GM23338 (cell line): Measurements from ENCODE around the gene AFF3. TPM values are rescaled to one million over a fixed set of nuclear protein-coding genes. Genes with fewer than 3 reads are reported as not detected.

Source experiments
- ATAC-seq: fragments of 200-7000 bp; cut with Tn5 transposase; 3 replicates; pipeline ENCODE4 v1.9.1; 2020
- DNase-seq: peaks from one replicate; pipeline ENCODE4 v3.0.0-alpha.2; 2015; ENCODE audit warnings: low spot score
- H2AFZ ChIP-seq: fragments of 200-600 bp; sonication (generic); 2 replicates; pipeline ENCODE4 v1.8.0; 2016; ENCODE audit warnings: antibody characterized with exemption, mild to moderate bottlenecking, moderate library complexity
- H3F3A ChIP-seq: fragments of 200-600 bp; sonication (generic); replicated peaks from 2 replicates; pipeline ENCODE4 v1.8.0; 2017; ENCODE audit warnings: antibody characterized with exemption, mixed run types, low read depth
- H3K27ac ChIP-seq: fragments of 200-600 bp; sonication (generic); 2 replicates; pipeline ENCODE4 v1.6.1; 2016; ENCODE audit warnings: low read depth
- H3K27me3 ChIP-seq: fragments of 200-600 bp; sonication (generic); 2 replicates; pipeline ENCODE4 v1.8.0; 2016; ENCODE audit warnings: mild to moderate bottlenecking, mixed run types, moderate library complexity; ENCODE audit not compliant: insufficient read depth
- H3K36me3 ChIP-seq: fragments of 200-600 bp; sonication (generic); 2 replicates; pipeline ENCODE4 v1.8.0; 2016; ENCODE audit warnings: mild to moderate bottlenecking; ENCODE audit not compliant: insufficient read depth
- H3K4me1 ChIP-seq: fragments of 200-600 bp; sonication (generic); 2 replicates; pipeline ENCODE4 v1.8.0; 2016; ENCODE audit warnings: mild to moderate bottlenecking, moderate library complexity; ENCODE audit not compliant: insufficient read depth
- H3K4me2 ChIP-seq: fragments of 200-600 bp; sonication (generic); 2 replicates; pipeline ENCODE4 v1.7.1; 2017; ENCODE audit warnings: mixed run types
- H3K4me3 ChIP-seq: fragments of 200-600 bp; sonication (generic); 2 replicates; pipeline ENCODE4 v1.6.1; 2016; ENCODE audit warnings: mixed run types
- H3K79me2 ChIP-seq: fragments of 200-600 bp; sonication (generic); replicated peaks from 2 replicates; pipeline ENCODE4 v1.8.0; 2017; ENCODE audit warnings: mild to moderate bottlenecking; ENCODE audit not compliant: insufficient read depth
- H3K9me2 ChIP-seq: fragments of 200-600 bp; sonication (generic); 2 replicates; pipeline ENCODE4 v1.8.0; 2017; ENCODE audit not compliant: insufficient read depth
- H4K20me1 ChIP-seq: fragments of 200-600 bp; sonication (generic); replicated peaks from 2 replicates; pipeline ENCODE4 v1.8.0; 2017; ENCODE audit warnings: mild to moderate bottlenecking; ENCODE audit not compliant: insufficient read depth
- H3K27ac Mint-ChIP-seq: 2 replicates; pipeline ENCODE4 v1.8.0; 2020; ENCODE audit warnings: inconsistent platforms, mild to moderate bottlenecking, moderate library complexity, mixed read lengths
- H3K27me3 Mint-ChIP-seq: 3 replicates; pipeline ENCODE4 v1.8.0; 2022; ENCODE audit warnings: low read depth, mild to moderate bottlenecking, moderate library complexity, mixed read lengths, inconsistent platforms; ENCODE audit not compliant: insufficient read depth, poor library complexity
- H3K36me3 Mint-ChIP-seq: 3 replicates; pipeline ENCODE4 v1.8.0; 2021; ENCODE audit warnings: low read depth, mild to moderate bottlenecking, inconsistent platforms, moderate library complexity, mixed read lengths
- H3K4me1 Mint-ChIP-seq: 3 replicates; pipeline ENCODE4 v1.8.0; 2020; ENCODE audit warnings: mild to moderate bottlenecking, inconsistent platforms, mixed read lengths
- H3K4me3 Mint-ChIP-seq: 3 replicates; pipeline ENCODE4 v1.8.0; 2021; ENCODE audit warnings: moderate library complexity, mild to moderate bottlenecking, inconsistent platforms, mixed read lengths
- H3K9me3 Mint-ChIP-seq: 3 replicates; pipeline ENCODE4 v1.8.0; 2020; ENCODE audit warnings: moderate library complexity, mild to moderate bottlenecking, inconsistent platforms, mixed read lengths
- CREB1 ChIP-seq: fragments of 250-450 bp; sonication (Bioruptor Pico); IDR thresholded peaks from 2 replicates; pipeline ENCODE4 v1.5.0; 2020; ENCODE audit warnings: low read depth, mild to moderate bottlenecking, moderate library complexity
- EZH2 ChIP-seq: fragments of 200-600 bp; sonication (generic); IDR thresholded peaks from one replicate; pipeline ENCODE4 v1.8.0; 2017; ENCODE audit warnings: antibody characterized with exemption, mild to moderate bottlenecking, low read depth; ENCODE audit not compliant: unreplicated experiment
- EZH2phosphoT487 ChIP-seq: fragments of 200-600 bp; sonication (generic); IDR thresholded peaks from one replicate; pipeline ENCODE4 v1.8.1; 2018; ENCODE audit warnings: antibody characterized with exemption; ENCODE audit not compliant: unreplicated experiment
- JUNB ChIP-seq: IDR thresholded peaks from one replicate; pipeline ENCODE4 v1.6.1; 2016; ENCODE audit warnings: antibody characterized with exemption; ENCODE audit not compliant: unreplicated experiment
- NANOG ChIP-seq: IDR thresholded peaks from 2 replicates; pipeline ENCODE4 v1.6.1; 2016; ENCODE audit warnings: antibody characterized with exemption, borderline replicate concordance
- POLR2AphosphoS5 ChIP-seq: IDR thresholded peaks from 2 replicates; pipeline ENCODE4 v1.6.1; 2016; ENCODE audit warnings: antibody characterized with exemption, low read depth
- STAT1 ChIP-seq: IDR thresholded peaks from one replicate; pipeline ENCODE4 v1.6.1; 2016; ENCODE audit warnings: antibody characterized with exemption; ENCODE audit not compliant: unreplicated experiment
- ZNF114 ChIP-seq: fragments of 250-450 bp; sonication (Bioruptor Pico); IDR thresholded peaks from 2 replicates; pipeline ENCODE4 v1.5.0; 2020; ENCODE audit warnings: mild to moderate bottlenecking, moderate library complexity
- polyA plus RNA-seq: library from polyadenylated mRNA; unstranded; fragments of >200 nt; fragmentation: Nextera tagmentation; extraction: Ambion mirVana; gene quantifications from 2 replicates; pipeline ENCODE4 v1.2.1, GENCODE V29; 2016
- total RNA-seq: library from RNA; depleted of rRNA; stranded (reverse); fragments of >200 nt; shearing (Covaris generic); gene quantifications from 2 replicates; pipeline ENCODE4 v1.2.3, GENCODE V29; 2014
- TF ChIP-seq, protein P1 (sequence below): IDR thresholded peaks from 2 replicates; pipeline ENCODE4 v1.6.1; 2016; ENCODE audit warnings: antibody characterized with exemption
- TF ChIP-seq, protein P2 (sequence below): IDR thresholded peaks from one replicate; pipeline ENCODE4 v1.6.1; 2018; ENCODE audit warnings: antibody characterized with exemption; ENCODE audit not compliant: unreplicated experiment
- TF ChIP-seq, protein P3 (sequence below): fragments of 250-450 bp; sonication (Bioruptor Pico); IDR thresholded peaks from 2 replicates; pipeline ENCODE4 v1.5.0; 2020; ENCODE audit warnings: mild to moderate bottlenecking, moderate library complexity

The AFF3 gene
- total and polyA plus RNA-seq, 2 experiments from 2014 or later: 0.73 to 1.4 TPM

DNA sequence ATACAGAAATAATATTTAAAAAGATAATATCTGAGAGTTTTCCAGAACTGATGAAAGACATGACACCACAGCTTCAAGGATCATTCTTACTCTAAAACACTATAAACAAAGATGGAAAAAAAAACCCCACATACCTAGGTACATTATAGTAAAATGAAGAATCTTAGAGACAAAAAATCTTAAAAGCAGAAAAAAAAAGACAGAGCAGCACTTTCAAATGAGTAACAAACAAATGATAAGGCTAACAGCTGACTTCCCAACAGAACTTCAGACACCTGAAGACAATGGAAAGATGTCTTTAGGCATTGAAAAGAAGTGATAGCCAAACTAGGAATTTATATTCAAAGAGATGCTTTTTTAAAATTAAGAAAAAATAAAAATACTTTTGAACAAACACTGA lies 21.2 kb upstream of the AFF3 start (continued):
- TF ChIP-seq, protein P1, sequence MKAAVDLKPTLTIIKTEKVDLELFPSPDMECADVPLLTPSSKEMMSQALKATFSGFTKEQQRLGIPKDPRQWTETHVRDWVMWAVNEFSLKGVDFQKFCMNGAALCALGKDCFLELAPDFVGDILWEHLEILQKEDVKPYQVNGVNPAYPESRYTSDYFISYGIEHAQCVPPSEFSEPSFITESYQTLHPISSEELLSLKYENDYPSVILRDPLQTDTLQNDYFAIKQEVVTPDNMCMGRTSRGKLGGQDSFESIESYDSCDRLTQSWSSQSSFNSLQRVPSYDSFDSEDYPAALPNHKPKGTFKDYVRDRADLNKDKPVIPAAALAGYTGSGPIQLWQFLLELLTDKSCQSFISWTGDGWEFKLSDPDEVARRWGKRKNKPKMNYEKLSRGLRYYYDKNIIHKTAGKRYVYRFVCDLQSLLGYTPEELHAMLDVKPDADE: no peak
- TF ChIP-seq JUNB (no peak), POLR2AphosphoS5 (no peak), STAT1 (no peak)

GRCh38 chr2:100161945-100162620 lies 19.7 kb upstream of the AFF3 start:
- Histone ChIP-seq H3K36me3 (peaks cover 11% of the 10 kb centered on the region; the same call in 1 of the 2 replicates), H3F3A (no peaks in the 10 kb centered on the region), H3K4me3 (no peak overlapping the region), H3K27me3 (no peaks in the 10 kb centered on the region), H4K20me1 (no peaks in the 10 kb centered on the region), H3K4me2 (no peak overlapping the region), H3K9me2 (no peaks in the 10 kb centered on the region), H3K27ac (no peak overlapping the region), H3K4me1 (no peaks in the 10 kb centered on the region), H2AFZ (no peak overlapping the region), H3K79me2 (no peaks in the 10 kb centered on the region)
- ATAC-seq (no peak), DNase-seq (no peak)
- Mint-ChIP-seq H3K27me3 (peaks cover 2% of the 10 kb centered on the region), H3K9me3 (peaks cover 42% of the 10 kb centered on the region), H3K27ac (no peak overlapping the region), H3K4me3 (no peak overlapping the region), H3K4me1 (no peaks in the 10 kb centered on the region), H3K36me3 (peaks cover 14% of the 10 kb centered on the region; the same call in 2 of the 3 replicates)
- TF ChIP-seq POLR2AphosphoS5 (no peak), ZNF114 (CRISPR knock-in tag) (no peak), EZH2 (no peak), NANOG (no peak), STAT1 (no peak), EZH2phosphoT487 (no peak), JUNB (no peak), CREB1 (no peak)
- TF ChIP-seq, protein P2, sequence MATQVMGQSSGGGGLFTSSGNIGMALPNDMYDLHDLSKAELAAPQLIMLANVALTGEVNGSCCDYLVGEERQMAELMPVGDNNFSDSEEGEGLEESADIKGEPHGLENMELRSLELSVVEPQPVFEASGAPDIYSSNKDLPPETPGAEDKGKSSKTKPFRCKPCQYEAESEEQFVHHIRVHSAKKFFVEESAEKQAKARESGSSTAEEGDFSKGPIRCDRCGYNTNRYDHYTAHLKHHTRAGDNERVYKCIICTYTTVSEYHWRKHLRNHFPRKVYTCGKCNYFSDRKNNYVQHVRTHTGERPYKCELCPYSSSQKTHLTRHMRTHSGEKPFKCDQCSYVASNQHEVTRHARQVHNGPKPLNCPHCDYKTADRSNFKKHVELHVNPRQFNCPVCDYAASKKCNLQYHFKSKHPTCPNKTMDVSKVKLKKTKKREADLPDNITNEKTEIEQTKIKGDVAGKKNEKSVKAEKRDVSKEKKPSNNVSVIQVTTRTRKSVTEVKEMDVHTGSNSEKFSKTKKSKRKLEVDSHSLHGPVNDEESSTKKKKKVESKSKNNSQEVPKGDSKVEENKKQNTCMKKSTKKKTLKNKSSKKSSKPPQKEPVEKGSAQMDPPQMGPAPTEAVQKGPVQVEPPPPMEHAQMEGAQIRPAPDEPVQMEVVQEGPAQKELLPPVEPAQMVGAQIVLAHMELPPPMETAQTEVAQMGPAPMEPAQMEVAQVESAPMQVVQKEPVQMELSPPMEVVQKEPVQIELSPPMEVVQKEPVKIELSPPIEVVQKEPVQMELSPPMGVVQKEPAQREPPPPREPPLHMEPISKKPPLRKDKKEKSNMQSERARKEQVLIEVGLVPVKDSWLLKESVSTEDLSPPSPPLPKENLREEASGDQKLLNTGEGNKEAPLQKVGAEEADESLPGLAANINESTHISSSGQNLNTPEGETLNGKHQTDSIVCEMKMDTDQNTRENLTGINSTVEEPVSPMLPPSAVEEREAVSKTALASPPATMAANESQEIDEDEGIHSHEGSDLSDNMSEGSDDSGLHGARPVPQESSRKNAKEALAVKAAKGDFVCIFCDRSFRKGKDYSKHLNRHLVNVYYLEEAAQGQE: no peak
- TF ChIP-seq, protein P1: no peak
- TF ChIP-seq, protein P3, sequence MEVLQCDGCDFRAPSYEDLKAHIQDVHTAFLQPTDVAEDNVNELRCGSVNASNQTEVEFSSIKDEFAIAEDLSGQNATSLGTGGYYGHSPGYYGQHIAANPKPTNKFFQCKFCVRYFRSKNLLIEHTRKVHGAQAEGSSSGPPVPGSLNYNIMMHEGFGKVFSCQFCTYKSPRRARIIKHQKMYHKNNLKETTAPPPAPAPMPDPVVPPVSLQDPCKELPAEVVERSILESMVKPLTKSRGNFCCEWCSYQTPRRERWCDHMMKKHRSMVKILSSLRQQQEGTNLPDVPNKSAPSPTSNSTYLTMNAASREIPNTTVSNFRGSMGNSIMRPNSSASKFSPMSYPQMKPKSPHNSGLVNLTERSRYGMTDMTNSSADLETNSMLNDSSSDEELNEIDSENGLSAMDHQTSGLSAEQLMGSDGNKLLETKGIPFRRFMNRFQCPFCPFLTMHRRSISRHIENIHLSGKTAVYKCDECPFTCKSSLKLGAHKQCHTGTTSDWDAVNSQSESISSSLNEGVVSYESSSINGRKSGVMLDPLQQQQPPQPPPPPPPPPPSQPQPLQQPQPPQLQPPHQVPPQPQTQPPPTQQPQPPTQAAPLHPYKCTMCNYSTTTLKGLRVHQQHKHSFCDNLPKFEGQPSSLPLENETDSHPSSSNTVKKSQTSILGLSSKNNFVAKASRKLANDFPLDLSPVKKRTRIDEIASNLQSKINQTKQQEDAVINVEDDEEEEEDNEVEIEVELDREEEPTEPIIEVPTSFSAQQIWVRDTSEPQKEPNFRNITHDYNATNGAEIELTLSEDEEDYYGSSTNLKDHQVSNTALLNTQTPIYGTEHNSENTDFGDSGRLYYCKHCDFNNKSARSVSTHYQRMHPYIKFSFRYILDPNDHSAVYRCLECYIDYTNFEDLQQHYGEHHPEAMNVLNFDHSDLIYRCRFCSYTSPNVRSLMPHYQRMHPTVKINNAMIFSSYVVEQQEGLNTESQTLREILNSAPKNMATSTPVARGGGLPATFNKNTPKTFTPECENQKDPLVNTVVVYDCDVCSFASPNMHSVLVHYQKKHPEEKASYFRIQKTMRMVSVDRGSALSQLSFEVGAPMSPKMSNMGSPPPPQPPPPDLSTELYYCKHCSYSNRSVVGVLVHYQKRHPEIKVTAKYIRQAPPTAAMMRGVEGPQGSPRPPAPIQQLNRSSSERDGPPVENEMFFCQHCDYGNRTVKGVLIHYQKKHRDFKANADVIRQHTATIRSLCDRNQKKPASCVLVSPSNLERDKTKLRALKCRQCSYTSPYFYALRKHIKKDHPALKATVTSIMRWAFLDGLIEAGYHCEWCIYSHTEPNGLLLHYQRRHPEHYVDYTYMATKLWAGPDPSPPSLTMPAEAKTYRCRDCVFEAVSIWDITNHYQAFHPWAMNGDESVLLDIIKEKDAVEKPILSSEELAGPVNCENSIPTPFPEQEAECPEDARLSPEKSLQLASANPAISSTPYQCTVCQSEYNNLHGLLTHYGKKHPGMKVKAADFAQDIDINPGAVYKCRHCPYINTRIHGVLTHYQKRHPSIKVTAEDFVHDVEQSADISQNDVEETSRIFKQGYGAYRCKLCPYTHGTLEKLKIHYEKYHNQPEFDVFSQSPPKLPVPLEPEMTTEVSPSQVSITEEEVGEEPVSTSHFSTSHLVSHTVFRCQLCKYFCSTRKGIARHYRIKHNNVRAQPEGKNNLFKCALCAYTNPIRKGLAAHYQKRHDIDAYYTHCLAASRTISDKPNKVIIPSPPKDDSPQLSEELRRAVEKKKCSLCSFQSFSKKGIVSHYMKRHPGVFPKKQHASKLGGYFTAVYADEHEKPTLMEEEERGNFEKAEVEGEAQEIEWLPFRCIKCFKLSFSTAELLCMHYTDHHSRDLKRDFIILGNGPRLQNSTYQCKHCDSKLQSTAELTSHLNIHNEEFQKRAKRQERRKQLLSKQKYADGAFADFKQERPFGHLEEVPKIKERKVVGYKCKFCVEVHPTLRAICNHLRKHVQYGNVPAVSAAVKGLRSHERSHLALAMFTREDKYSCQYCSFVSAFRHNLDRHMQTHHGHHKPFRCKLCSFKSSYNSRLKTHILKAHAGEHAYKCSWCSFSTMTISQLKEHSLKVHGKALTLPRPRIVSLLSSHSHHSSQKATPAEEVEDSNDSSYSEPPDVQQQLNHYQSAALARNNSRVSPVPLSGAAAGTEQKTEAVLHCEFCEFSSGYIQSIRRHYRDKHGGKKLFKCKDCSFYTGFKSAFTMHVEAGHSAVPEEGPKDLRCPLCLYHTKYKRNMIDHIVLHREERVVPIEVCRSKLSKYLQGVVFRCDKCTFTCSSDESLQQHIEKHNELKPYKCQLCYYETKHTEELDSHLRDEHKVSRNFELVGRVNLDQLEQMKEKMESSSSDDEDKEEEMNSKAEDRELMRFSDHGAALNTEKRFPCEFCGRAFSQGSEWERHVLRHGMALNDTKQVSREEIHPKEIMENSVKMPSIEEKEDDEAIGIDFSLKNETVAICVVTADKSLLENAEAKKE (CRISPR knock-in tag): no peak
